K562 (cell line): ENCODE results near the gene BSN. TPM values are rescaled to one million over a fixed set of nuclear protein-coding genes. Genes with fewer than 3 reads are reported as not detected.

Experiments
- BDP1 ChIP-seq: IDR thresholded peaks from 3 replicates; pipeline ENCODE4 v1.6.1; 2011; ENCODE audit not compliant: insufficient read length, insufficient read depth
- CHD2 ChIP-seq: IDR thresholded peaks from 2 replicates; pipeline ENCODE4 v1.6.1; 2011; ENCODE audit warnings: low read depth, low read length
- CHD4 ChIP-seq: fragments of 200-600 bp; sonication (generic); IDR thresholded peaks from 3 replicates; pipeline ENCODE4 v1.6.1; 2012; ENCODE audit warnings: low read depth, mild to moderate bottlenecking, mixed read lengths, low read length, inconsistent platforms; ENCODE audit not compliant: insufficient read depth, insufficient replicate concordance, poor library complexity, severe bottlenecking
- FOS ChIP-seq: IDR thresholded peaks from 3 replicates; pipeline ENCODE4 v1.6.1; 2011; ENCODE audit not compliant: insufficient read length; ENCODE audit errors: extremely low read depth
- GATAD2B ChIP-seq: fragments of 450-650 bp; IDR thresholded peaks from 2 replicates; pipeline ENCODE4 v1.6.1; 2017; ENCODE audit warnings: mild to moderate bottlenecking, borderline replicate concordance
- SAP30 ChIP-seq: fragments of 200-600 bp; sonication (generic); IDR thresholded peaks from 2 replicates; pipeline ENCODE4 v1.6.1; 2012; ENCODE audit warnings: borderline replicate concordance, low read depth, mild to moderate bottlenecking, moderate library complexity, low read length, control low read depth, inconsistent platforms; ENCODE audit not compliant: insufficient read depth, poor library complexity, severe bottlenecking
- ZNF140 ChIP-seq: fragments of 250-450 bp; sonication (Bioruptor Pico); IDR thresholded peaks from 2 replicates; pipeline ENCODE4 v1.8.0; 2021; ENCODE audit warnings: moderate library complexity, mild to moderate bottlenecking, inconsistent platforms
- polyA plus RNA-seq, 8 experiments: library from polyadenylated mRNA; depleted of rRNA in 4 of 8; stranded (reverse) in 5 of 8; unstranded in 3 of 8; fragments of >200 nt; fragmentation: Nextera tagmentation in 2 of 8; fragmentation: Illumina TruSeq in 1 of 8; extraction: Ambion mirVana in 2 of 8; extraction: Trizol in 1 of 8; gene quantifications; 2 replicates each; pipeline versions ENCODE4 v1.2.1 to v1.2.3, GENCODE V29; 2011 to 2014; ENCODE audit warnings: inconsistent platforms in 1 of 8, missing spikeins in 1 of 8
- total RNA-seq, 7 experiments: library from RNA; depleted of rRNA in 6 of 7; stranded (reverse); fragments of >200 nt in 6 of 7; fragmentation: Illumina TruSeq in 2 of 7; extraction: Trizol in 2 of 7; gene quantifications; 2 replicates each; pipeline versions ENCODE4 v1.2.1 to v1.2.3, GENCODE V29; 2011 to 2021; ENCODE audit warnings: low replicate concordance in 1 of 7
- TF ChIP-seq, protein P1 (sequence below), 2 experiments: fragments of 450-650 bp; IDR thresholded peaks; 2 replicates each; pipeline ENCODE4 v1.6.1; 2018; ENCODE audit warnings: mild to moderate bottlenecking in 2 of 2, low read depth in 1 of 2; ENCODE audit not compliant: partially characterized antibody in 2 of 2
- TF ChIP-seq, protein P2 (sequence below): sonication (generic); formaldehyde crosslinking; IDR thresholded peaks from 2 replicates; pipeline ENCODE4 v1.8.0; 2022; ENCODE audit warnings: mild to moderate bottlenecking, missing genetic modification reagents
- TF ChIP-seq, protein P3 (sequence below): fragments of 450-650 bp; IDR thresholded peaks from 2 replicates; pipeline ENCODE4 v1.7.0; 2016; ENCODE audit warnings: borderline replicate concordance
- TF ChIP-seq, protein P4 (sequence below): sonication (generic); formaldehyde crosslinking; IDR thresholded peaks from 2 replicates; pipeline ENCODE4 v1.8.1; 2023; ENCODE audit warnings: mild to moderate bottlenecking, missing genetic modification reagents

The BSN gene
- total and polyA plus RNA-seq, 9 of the 15 experiments (the other 6 are each of a cell fraction or from before 2014, with no cell fraction given), result 0.03 to 1.5 (median 0.29) TPM

GRCh38 chr3:49600781-49601180 lies 46.5 kb downstream of the BSN start (continued):
- TF ChIP-seq, protein P1, sequence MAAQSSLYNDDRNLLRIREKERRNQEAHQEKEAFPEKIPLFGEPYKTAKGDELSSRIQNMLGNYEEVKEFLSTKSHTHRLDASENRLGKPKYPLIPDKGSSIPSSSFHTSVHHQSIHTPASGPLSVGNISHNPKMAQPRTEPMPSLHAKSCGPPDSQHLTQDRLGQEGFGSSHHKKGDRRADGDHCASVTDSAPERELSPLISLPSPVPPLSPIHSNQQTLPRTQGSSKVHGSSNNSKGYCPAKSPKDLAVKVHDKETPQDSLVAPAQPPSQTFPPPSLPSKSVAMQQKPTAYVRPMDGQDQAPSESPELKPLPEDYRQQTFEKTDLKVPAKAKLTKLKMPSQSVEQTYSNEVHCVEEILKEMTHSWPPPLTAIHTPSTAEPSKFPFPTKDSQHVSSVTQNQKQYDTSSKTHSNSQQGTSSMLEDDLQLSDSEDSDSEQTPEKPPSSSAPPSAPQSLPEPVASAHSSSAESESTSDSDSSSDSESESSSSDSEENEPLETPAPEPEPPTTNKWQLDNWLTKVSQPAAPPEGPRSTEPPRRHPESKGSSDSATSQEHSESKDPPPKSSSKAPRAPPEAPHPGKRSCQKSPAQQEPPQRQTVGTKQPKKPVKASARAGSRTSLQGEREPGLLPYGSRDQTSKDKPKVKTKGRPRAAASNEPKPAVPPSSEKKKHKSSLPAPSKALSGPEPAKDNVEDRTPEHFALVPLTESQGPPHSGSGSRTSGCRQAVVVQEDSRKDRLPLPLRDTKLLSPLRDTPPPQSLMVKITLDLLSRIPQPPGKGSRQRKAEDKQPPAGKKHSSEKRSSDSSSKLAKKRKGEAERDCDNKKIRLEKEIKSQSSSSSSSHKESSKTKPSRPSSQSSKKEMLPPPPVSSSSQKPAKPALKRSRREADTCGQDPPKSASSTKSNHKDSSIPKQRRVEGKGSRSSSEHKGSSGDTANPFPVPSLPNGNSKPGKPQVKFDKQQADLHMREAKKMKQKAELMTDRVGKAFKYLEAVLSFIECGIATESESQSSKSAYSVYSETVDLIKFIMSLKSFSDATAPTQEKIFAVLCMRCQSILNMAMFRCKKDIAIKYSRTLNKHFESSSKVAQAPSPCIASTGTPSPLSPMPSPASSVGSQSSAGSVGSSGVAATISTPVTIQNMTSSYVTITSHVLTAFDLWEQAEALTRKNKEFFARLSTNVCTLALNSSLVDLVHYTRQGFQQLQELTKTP (IDR thresholded peaks at IDR 0.05; ENCODE audit: low read depth in 1 of 2, partially characterized antibody in 2 of 2), result no peak
- TF ChIP-seq CHD4 (no peak), CHD2 (no peak), GATAD2B (no peak), BDP1 (no peak), ZNF140 (CRISPR knock-in tag) (no peak), SAP30 (no peak), FOS (no peak)
- TF ChIP-seq, protein P2, sequence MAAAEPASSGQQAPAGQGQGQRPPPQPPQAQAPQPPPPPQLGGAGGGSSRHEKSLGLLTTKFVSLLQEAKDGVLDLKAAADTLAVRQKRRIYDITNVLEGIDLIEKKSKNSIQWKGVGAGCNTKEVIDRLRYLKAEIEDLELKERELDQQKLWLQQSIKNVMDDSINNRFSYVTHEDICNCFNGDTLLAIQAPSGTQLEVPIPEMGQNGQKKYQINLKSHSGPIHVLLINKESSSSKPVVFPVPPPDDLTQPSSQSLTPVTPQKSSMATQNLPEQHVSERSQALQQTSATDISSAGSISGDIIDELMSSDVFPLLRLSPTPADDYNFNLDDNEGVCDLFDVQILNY (CRISPR knock-in tag), result no peak
- TF ChIP-seq, protein P3, sequence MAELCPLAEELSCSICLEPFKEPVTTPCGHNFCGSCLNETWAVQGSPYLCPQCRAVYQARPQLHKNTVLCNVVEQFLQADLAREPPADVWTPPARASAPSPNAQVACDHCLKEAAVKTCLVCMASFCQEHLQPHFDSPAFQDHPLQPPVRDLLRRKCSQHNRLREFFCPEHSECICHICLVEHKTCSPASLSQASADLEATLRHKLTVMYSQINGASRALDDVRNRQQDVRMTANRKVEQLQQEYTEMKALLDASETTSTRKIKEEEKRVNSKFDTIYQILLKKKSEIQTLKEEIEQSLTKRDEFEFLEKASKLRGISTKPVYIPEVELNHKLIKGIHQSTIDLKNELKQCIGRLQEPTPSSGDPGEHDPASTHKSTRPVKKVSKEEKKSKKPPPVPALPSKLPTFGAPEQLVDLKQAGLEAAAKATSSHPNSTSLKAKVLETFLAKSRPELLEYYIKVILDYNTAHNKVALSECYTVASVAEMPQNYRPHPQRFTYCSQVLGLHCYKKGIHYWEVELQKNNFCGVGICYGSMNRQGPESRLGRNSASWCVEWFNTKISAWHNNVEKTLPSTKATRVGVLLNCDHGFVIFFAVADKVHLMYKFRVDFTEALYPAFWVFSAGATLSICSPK, result no peak
- TF ChIP-seq, protein P4, sequence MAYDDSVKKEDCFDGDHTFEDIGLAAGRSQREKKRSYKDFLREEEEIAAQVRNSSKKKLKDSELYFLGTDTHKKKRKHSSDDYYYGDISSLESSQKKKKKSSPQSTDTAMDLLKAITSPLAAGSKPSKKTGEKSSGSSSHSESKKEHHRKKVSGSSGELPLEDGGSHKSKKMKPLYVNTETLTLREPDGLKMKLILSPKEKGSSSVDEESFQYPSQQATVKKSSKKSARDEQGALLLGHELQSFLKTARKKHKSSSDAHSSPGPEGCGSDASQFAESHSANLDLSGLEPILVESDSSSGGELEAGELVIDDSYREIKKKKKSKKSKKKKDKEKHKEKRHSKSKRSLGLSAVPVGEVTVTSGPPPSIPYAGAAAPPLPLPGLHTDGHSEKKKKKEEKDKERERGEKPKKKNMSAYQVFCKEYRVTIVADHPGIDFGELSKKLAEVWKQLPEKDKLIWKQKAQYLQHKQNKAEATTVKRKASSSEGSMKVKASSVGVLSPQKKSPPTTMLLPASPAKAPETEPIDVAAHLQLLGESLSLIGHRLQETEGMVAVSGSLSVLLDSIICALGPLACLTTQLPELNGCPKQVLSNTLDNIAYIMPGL (CRISPR knock-in tag), result no peak
